ENCODE data around the gene KNSTRN.

Gene KNSTRN

DNA sequence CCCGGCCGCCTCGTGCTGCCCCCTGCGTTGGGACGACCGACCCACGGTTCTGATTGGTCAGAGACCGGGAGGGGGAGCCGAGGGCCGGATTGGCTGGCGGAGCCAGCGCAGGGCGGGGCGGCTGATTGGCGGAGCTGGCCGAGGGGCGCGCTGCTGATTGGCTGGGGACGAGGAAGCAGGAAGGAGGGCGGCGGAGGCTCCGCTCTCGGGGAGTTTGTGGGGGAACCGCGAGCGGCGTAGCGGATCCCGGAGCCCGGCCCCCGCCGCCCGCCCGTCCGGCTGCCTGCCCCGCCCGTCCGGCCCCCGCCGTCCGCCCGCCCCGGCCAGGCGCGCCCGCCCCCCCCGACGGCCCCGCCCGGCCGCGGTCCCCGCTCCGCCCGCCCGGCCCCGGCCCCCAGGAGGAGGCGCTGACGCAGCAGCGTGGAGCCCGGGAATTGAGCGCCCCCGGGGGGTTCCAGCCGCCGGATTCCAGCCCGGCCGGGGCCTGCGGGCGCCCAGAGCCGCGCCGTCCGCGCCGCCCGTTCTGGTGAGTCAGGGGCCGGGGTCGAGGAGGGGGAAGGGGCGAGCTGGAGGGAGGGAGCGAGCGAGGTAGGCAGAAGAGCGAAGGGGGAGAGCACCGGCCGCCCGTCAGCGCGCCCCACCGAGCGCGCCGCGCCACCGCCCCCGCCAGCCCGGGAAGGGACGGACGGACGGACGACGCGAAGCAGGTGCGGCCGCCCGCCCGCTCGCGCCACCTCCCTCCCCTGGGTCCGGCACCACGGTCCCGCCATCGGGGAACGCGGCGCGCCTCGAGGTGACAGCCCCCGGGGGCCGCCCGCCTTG lies 58.4 kb downstream of the KNSTRN start, which contains the start of gene BAHD1:
TSS of gene BAHD1 (plus strand) at position 211 of the 822 bp plus-strand sequence. CDS start 17,512 bp downstream, outside the sequence.
- DNase-seq (ENCODE audit: extremely low spot score, insufficient read length, low read depth) = peak; percentile 100
- FAIRE-seq = peak; percentile 93

DNA sequence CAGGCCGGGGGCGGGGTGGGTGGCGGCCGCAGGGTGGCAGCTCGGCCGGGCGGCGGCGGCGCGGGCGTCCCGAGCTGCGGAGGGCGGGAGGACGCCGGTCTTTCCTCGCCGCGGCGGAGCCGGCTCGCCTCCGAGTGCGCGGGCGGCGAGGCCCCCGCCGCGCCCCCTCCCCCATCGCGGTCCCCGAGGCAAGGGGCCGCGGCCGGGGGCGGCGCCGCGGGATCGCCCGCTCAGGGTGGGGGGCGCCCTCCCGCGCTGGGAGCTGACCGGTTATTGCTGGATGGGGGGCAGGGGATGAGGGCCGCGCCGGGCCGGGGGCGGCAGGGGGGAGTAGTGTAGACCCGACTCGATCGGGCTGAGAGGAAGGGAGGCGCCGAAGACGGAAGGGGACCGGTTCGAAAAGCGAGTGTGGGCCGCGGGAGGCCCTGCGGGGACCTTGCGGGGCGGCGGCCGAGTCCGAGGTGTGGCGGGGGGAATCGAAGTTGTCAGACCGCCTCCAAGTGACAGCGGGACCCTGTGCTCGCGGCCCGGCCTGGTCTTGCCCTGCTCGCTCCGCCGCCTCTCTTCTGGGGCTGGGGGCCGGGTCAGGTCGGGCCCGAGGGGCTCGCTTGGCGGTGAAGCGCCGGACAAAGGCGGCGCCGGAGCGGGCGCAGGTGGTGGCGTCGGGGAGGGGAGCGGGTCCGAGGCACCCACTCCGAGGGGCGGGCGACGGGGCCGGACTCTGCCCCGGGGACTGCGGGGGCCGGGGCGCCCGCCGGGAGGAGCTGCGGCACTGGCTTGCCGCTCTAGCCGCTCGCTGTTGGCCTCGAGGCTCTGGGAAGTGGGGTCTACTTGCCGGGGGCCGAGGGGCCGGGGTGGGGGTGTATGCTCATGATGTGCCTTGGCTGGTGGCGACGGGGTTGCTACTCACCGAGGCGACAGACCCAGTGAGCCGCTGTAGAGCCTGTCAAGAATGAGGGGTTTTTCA lies 59.3 kb downstream of the KNSTRN start:
- FAIRE-seq (no peak), DNase-seq (ENCODE audit: extremely low spot score, insufficient read length, low read depth) (no peak)

DNA sequence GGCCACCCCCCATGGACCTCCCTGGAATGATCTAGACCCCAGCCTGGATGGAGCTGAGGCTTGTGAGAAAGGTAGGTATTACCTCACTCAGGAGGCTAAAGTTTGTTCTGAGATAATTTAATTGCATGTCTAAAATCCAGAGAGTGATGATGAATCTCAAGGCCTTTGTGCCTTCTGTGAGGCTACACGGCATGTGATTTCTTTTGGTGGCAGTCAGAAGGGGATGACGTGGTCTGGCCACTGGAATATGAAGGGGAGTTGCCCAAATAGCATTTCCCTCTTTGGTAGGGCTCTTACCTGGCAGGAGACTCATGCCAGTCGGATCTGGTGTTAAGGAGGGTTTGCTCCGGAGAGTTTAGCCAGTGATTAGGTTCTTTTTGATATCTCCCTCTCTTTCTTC lies 60.7 kb downstream of the KNSTRN start:
- FAIRE-seq (no peak), DNase-seq (ENCODE audit: extremely low spot score, insufficient read length, low read depth) (no peak)

DNA sequence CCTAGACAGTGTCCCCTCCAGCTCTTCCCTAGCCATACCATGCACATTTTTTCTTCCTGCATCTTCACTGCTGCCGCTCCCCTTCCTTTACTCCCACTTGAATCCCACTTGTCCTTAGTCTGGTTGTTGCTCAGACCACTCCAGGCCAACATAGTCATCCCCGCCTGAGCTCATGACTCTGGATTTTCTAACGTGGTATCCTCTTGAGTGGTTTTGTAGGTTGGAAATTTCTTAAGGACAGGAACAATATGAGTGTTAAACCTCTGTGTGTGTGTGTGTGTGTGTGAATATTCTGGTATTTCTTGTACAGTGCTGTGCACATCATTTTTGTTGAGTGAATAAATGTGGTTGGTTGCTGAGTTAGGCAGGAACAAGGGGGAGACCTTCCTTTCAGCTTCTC lies 61.3 kb downstream of the KNSTRN start:
- FAIRE-seq (peak; percentile 51), DNase-seq (ENCODE audit: extremely low spot score, insufficient read length, low read depth) (no peak)

All from GM18507 (cell line).